ENCODE measurements around the gene FBXO4.

The FBXO4 gene, protein sequence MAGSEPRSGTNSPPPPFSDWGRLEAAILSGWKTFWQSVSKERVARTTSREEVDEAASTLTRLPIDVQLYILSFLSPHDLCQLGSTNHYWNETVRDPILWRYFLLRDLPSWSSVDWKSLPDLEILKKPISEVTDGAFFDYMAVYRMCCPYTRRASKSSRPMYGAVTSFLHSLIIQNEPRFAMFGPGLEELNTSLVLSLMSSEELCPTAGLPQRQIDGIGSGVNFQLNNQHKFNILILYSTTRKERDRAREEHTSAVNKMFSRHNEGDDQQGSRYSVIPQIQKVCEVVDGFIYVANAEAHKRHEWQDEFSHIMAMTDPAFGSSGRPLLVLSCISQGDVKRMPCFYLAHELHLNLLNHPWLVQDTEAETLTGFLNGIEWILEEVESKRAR

DNA sequence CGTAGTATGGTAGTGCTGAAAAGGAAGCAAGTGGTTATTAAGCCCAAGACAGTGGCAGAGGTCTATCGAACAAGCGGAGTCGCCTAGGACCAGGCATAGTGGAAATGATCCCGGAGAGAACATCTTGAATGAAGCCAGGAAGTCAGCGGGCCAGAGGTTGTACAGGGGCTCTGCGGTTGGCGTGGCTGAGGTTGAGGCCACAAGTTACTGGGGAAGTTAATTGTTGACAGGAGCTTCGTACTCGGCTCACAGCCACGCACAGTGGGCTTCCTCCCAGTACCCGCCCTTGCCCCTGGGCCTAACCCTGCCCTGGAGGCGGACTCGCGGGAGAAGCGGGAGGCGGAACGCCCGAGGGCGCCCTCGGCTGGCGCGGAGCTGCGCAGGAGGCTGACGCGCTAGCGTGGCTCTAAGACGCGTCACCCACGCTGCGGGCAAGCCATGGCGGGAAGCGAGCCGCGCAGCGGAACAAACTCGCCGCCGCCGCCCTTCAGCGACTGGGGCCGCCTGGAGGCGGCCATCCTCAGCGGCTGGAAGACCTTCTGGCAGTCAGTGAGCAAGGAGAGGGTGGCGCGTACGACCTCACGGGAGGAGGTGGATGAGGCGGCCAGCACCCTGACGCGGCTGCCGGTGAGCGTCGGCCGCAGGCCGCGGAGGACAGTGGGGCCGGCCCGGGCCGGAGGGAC is at the start of gene FBXO4:
Gene FBXO4 (plus strand): TSS at position 410 of the 683 bp plus-strand sequence. CDS start 29 bp downstream, at position 439.
- DNase-seq, result peak; percentile 89 to 91

DNA sequence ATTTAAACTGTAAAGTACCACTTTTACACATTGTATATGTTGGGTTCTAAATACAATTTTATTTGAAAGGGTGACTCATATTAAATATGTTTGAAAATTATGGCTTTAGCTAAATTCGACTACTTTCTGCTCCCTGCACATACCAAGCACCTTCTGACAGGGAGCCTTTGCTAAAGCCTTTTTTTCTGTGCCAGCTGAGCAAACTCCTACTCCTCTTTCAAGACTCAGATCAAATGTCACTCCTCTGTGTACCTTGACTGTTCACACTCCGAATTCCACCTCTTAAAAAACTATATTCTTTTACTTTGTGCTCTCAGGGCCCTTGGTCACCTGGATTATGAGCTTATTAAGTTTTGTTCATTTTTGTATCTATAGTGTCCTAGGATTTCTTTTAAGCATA is 48.4 kb upstream of the FBXO4 start:
- DNase-seq, result no peak

DNA sequence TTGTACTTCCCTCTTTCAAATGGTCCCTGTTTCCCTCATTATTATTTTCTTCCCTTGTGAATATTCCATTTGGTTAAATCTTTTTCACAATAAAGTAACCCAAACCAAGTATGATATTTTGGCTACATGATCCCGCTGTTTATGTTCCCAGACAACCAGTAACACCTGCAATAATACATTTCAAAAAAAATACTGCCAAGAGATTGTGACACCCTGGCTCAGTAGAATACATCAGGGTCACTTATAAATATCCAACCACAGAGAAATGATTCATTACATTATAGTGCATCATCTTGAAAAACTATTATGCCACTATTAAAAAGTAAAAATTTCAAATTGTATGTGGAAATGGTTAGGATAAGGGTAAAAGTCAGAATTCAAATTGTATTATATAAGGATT is 47.7 kb upstream of the FBXO4 start:
- no peak for DNase-seq

DNA sequence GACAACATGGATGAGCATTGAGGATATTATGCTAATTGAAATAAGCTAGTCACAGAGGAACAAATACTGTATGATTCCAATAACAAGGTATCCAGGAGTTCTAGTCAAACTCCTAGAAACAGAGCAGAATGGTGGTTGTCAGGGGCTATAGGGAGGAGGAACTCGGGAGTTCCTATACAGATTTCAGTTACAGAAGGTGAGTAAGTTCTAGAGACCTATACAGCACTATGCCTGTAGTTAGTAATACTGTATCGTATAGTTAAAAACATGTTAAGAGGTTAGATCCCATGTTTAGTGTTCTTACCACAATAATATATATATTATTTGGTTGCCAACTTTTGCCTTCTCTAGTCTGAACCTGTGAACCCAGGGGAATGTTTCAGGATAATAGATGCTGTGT is 46.9 kb upstream of the FBXO4 start:
- DNase-seq, result no peak

DNA sequence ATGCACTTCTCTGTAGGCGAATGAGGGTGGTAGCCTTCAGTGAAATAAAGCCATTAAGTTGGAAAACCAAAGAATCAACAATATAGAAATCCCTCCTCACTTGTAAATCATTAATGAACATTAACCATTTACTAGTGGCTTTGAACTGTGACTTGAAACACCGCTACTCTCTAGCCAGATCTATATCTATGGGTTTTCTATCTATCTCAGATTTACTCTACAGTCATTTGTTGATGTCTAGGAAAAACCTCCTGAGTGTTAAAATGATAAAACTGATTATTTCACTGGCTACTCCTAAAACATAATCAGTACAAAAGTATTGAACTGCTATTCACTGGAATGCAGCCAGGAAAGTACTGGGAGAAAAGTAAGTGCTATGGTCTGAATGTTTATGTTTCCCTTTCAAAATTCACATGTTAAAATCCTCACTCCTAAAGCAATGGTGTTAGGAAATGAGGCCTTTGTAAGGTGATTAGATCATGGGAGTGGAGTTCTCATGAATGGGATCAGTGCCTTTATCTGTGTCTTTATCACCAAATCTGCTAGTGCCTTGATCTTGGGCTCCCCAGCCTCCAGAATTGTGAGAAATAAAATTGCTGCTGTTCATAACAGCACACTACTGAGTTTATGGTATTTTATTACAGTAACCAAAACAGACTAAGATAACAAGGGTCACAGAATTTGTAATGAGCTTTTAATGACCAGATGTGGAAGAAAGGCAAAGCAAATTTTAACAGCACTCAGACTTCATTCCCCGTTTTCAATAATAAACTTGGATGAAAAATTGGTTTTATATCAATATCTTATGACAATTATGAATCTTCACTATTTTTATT is 46.2 kb upstream of the FBXO4 start:
- no peak for DNase-seq

DNA sequence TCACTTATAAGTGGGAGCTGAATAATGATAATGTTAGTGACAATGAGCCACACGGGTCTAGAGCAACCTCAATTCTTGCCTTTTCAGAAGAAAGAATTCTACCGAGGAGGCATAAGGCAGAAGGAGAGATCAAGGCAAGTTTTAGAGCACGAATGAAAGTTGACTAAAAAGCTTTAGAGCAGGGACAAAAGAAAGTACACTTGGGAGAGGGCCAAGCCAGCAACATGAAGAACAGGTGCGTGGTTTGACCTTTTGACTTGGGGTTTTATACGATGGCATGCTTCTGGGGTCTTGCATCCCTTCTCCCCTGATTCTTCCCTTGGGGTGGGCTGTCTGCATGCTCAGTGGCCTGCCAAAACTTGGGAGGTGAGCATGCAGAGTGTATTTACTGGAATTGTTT is 42.3 kb upstream of the FBXO4 start:
- DNase-seq, result no peak

DNA sequence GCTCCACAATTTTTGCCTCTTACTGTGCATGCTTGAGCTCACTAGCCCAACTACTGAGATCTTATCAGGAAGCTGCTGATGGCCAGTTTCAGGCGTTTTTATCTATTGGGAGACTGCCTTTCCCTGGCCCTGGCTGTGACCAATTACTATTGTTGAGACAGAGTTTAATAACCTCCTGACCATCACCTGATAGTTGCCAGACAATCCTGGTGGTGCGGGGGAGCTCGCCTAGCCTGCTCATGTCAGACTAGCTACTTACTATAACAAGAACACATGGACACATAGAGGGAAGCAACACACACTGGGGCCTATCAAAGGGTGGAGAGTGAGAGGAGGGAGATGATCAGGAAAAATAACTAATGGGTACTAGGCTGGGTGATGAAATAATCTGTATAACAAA is 41.8 kb upstream of the FBXO4 start:
- DNase-seq, result no peak

DNA sequence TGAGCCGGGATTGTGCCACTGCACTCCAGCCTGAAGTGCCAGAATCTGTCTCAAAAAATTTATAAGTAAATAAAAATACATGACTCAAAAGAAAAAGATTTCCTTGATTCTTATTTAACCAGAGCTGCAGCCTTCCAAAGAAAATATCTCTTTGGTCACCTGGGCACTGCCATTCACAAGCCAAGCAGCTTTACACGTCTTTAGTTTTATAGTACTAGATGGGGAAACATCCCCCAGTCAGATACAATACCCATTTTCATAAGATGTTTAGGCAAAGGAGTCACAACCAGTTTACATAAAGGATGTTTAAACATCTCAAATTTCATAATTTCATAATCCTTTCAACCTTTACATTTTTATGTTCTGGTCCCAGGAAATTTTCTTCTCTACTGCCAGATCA is 41.1 kb upstream of the FBXO4 start:
- no peak for DNase-seq

DNA sequence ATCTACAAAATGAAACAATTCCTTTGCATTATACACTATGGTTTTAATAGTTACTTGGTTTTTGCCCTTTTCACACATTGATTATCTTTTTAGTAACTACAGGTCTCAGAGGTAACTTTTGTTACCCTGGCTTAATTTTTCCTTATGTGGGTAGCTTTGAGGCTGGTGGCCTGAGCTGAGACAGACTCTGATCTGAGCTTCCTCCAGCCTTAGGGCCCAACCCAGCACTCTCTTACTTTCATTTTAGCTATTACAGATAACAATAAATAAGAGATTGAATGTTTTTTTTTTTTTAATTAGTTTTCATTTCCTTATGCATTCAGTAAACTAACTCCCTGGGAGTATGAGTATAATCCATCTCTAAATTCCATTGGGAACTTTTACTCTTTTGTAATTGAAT is 39.8 kb upstream of the FBXO4 start:
- no peak for DNase-seq

DNA sequence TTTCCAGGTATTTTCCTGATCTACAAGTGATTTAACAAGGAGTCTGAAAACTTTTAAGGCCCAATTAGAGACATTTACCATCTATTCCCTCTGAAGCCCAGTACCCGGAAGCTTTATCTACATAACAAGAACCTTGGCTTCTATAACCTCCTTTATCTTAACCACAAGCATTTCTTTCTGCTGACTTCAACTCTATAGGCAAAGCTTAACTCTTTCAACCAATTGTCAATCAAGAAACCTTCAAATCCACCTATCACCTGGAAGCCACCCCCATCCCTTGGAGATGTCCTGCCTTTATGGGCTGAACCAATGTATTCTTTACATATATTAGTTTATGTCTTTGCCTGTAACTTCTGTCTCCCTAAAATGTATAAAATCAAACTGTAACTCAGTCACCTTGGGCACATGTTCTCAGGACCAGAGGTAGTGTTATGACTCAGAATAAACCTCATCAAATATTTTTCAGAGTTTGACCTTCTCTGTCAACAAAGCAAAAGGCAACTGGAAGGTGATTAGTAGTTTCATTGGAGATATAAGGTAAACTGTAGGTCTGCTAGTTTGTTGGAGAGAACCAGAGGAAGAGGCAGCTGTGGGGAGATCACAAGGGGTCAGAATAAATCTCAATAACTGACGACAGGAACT is 33.9 kb upstream of the FBXO4 start:
- no peak for DNase-seq

DNA sequence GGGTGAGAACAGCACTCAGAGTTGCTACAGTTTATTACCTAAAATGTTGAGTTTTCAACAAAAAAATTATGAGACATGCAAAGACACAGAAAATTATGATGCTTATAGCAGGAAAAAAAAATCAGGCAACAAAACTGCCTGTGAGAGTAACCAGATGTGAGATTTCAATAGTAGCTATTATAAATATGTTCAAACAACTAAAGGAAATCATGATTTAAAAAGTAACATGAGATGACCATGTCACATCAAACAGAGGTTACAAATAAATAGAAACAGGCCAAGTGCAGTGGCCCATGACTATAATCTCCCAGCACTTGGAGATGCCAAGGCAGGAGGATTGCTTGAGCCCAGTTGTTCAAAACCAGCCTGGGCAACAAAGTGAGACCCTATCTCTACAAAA is 33.0 kb upstream of the FBXO4 start:
- no peak for DNase-seq

DNA sequence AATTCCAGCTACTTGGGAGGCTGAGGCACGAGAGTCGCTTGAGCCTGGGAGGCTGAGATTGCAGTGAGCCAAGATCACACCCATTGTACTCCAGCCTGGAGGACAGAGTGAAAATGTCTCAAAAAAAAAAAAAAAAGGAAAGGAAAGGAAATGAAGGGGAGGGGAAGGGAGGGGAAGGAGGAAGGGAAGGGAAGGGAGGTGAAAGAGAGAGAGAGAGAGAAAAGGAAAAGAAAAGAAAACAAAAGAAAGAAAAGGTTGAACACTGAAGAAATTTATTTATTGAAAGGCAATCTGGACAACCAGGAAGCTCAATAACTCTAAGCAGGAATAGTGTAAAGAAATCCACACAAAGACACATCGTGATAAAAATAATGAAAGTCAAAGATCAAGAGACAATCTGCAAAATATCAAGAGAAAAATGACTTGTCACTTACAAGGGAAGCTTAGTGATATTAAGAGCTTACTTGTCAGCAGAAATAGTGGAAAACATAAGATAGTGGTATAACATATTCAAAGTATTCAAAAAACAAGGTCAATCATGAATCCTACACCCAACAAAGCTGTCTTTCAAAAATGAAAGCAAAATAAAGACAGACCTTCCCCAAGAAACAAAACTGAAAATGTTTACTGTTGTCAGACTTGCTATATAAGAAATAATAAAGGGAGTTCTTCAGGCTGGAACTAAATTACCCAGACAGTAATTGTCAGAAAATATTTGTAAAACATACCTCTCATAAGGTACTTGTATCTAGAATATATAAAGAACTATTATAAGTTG is 31.8 kb upstream of the FBXO4 start:
- no peak for DNase-seq

DNA sequence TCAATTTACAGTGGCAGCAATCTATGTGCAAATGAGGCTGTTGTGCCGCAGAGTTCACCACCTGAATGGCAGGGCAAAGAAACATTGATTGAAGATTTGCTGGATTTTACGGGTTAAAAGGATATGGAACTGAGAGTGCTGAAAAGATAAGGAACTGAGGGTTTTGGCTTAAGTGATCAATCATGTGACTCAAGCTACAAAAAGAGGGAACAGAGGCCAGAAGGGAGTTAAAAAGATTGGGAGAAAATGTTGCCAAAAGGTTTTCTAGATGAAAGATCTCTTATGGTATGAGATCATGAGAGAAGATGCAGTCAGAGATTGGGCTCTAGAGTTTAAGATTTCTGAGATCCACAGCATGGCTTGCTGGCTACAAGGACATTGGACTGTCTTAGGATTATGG is 28.9 kb upstream of the FBXO4 start:
- DNase-seq, result no peak

DNA sequence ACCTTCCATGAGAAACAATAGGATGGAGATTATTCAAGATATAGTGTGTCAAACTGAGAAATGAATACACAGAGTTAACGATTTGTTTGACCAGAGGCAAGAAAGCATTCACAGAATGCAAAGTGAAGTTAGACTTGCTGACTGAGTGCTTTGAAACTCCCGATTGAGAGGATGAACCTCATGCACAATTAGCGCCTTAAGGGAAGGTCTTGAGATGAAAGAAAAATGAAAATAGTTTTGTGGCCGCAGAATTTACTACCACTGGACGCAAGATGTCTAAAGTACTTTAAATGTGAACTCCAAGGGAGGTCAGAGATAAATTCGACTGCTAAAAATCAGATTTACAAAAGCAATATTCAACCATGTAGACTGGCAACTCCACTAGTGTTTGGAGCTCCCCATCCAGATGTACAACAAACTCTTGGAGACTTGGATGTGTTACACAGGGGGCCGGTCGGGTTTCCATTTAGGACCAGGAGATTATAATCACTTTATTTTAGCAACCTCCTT is 21.6 kb upstream of the FBXO4 start:
- DNase-seq, result no peak

DNA sequence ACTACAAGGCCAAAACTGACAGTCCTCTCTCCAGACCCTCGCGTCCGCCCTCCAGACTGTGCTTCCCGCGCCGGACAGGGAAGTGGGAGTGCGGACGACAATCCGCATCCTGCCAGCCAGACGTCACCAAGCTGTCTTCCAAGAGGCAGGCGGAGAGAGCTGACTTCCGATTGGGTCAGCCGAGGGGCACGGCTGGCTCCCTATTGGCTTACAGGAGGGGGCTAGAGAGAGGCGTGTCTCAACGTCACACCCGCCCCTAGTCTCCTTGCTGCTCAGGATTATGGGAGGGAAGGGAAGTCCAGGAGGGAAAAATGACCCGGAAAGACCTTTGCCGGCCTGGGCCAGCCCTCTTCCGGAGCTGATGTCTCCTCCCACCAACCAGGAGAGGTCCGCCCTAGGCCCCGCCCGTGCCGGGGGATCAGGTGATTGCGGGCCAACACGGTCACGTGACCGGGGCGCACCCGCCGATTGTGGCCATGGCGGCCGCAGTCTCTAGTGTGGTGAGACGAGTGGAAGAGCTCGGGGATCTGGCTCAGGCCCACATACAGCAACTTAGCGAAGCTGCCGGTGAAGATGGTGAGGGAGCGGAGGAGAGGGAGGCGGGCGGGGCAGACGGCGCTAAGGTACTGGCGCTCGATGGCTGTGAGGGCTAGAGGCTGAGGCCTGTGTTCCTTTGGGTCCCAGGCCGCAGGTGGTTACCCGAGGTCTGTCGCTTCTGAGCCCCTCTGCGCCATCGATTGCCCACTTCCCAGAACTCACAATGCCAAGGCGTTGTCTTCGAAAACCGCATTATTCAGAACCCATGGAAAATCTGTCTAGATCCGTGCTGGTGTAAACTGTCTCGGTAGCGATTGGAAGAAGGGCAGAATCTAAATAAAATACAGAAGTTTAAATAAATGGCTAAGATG is 20.9 kb upstream of the FBXO4 start, which contains the start of gene RIMOC1:
Gene RIMOC1 (plus strand): TSS at position 453 of the 908 bp plus-strand sequence. CDS start 24 bp downstream, at position 477.
- peak; percentile 99 for DNase-seq

DNA sequence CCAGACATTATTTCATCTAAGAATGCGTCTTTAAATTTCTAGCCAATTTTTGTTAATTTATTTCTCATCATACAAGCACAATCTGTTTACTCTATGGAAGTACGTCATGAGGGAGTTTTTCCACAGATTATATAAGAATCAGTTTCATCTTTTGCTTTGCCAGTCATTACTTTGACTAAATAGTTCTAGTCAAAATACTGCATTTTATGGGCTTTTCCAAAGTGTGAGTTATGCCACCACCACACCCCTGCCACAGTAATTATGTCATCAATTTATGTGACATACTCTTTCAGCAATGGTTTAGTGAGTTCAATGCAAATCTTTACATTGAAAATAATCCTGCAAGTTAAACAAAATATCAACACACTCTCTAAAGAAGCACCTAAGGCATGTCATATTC is 18.9 kb upstream of the FBXO4 start:
- DNase-seq, result no peak

DNA sequence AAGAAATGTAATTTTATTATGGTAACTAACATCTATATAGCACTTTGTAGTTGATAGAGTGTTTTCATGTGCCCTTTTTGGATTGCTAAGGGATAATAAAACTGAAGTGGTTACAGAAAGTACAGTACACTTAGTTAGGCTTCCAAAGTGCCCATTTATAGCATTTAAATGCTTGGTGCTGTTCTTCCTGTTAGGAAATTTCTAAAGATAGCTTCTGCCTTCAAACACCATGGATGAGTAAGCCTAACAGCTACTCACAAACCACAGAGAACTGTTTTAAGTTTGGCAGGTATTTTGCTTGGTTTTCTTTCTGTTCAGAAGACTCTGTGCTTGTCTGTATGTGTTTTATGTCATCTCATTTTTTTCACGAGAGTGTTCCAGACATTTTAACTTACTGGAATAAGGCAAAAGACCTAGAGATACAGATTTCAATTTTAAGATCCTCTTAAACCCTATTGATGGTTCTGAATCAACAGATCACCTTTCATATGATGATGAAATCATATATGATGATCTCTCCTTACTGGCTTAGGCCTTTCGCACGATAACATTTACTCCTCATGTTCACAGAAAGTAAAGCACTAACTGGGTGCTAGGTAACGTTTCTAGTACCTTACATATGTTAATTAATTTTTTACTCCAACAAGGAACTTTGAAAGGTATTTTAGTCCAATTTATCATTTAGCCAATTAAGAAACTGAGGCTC is 16.6 kb upstream of the FBXO4 start:
- DNase-seq, result no peak

DNA sequence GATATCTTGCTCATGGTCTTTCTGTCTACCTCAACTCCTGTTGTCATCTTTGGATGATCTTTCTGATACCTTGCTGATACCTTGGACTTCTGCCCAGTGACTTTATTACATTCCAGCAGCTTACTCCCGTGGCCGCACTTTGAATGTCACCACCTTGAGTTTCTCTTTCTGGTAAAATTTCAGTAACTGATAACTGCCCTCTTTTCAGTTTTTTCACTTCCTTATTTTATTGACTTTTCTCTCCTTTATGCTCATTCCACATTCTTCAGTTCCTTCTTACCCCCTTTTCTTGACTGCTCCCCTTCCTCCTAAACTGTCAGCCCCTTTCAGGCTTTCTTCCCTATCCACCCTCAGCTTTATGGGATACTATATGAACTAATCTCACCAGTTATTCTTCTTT is 7.0 kb upstream of the FBXO4 start:
- no peak for DNase-seq

DNA sequence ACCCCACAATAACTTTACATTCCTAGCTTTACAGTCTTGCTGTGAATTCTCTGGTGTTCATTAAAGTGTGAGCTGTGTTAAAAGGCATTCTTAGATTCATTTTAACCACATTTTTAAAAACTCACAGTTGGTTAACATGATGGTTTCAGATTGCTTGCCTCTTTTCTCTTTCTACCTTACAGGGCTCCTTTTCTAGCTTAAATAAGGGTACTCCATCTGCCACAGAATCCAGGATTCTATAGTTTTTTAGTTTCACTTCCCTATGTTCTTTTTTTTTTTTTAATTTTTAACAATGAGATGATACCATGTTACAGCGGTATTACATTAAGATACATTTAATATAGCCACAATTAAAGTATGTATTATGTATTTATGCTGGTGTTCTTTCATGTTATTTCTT is 3.9 kb upstream of the FBXO4 start:
- no peak for DNase-seq

DNA sequence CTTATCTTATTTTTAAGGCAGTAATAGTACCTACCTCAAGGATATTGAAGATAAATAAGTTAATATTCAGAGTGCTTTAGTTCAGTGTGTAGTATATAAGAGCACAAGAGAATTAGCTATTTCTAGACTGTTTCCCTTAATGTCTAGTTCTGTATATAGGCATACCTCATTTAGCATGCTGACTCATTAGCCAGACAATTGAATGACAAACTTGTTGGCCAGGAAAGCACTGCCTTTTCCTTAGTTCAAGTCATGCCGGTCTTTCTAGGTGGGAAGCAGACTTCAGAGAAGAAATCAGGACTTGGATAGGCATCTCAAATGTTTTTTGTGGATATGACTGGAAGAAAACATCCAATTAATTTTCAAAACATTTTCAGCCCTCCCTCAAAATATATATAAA is 3.2 kb upstream of the FBXO4 start:
- no peak for DNase-seq
